GM08714 (cell line): ENCODE data around the gene MAN1C1.

Source experiments
- H3K4me3 ChIP-seq: fragments of 200-500 bp; sonication (Bioruptor generic); 2 replicates; pipeline ENCODE4 v1.5.1; 2014; ENCODE audit warnings: mild to moderate bottlenecking, low read length, inconsistent platforms
- ZNF274 ChIP-seq: IDR thresholded peaks from 2 replicates; pipeline ENCODE4 v1.6.1; 2012; ENCODE audit warnings: mild to moderate bottlenecking, low read depth, low read length

Gene MAN1C1

GRCh38 chr1:25677193-25677773, 60.7 kb downstream of the MAN1C1 start:
- TF ChIP-seq ZNF274, result no peak
- no peak overlapping the region for H3K4me3 ChIP-seq

DNA sequence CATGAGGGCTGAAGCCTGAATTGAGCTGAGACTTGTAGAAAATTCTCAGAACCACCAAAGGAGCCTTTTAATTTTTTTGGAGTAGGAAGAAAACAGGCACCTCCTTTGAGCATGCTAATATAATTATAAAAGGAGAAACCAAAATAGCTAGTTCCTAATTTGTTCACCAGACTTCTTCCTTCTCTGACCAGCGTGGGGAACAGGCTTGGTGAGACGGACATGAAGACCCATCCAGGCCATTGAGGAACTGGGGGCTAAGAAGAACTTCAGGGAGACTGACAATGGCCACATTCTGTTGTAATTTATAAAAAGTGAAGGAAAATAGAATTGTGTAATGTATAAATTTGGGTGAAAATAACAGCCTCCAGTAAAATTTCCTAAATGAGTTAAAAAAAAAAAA, 62.6 kb downstream of the MAN1C1 start:
- no peak overlapping the region for H3K4me3 ChIP-seq
- TF ChIP-seq ZNF274, result no peak

DNA sequence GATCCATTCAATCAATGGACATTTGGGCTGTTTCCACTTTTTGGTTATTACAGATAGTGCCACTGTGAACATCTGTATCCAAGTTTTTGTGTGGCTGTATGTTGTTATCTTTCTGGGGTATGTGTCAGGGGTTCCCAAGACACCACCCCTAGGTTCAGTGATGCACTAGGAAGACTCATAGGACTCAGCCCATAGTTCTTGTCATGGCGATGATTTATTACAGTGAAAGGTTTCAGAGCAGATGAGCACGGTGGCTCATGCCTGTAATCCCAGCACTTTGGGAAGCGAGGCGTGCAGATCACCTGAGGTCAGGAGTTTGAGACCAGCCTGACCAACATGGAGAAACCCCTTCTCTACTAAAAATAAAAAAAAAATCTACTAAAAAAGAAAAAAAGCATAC, 64.1 kb downstream of the MAN1C1 start:
- TF ChIP-seq ZNF274, result no peak
- no peak overlapping the region for H3K4me3 ChIP-seq

DNA sequence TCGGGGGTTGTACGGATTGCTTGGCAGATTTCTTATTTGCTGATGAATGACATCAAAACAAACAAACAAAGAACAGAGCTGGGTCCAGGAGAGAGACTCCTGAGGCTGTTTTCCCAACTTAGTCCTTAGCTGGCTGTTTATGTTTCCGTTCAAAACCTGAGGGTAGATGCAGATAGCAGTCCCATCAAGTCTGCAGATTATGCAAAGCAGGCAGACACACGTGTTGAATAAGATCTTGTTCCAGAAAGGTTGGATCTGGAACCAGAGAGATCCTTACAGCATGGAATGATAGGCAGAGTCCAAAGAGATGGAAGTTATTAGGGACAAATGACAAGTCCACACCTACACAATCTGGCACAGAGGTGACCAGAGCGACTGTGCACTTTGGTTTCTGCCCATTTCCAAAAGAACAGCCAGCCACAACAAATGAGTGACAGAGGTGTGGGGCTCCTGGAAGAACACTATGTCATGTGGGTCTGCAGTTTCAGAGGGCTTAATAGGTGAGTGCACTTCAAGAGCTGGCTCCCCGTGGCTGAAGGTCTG, 65.5 kb downstream of the MAN1C1 start:
- no peak overlapping the region for H3K4me3 ChIP-seq
- TF ChIP-seq ZNF274, result no peak

DNA sequence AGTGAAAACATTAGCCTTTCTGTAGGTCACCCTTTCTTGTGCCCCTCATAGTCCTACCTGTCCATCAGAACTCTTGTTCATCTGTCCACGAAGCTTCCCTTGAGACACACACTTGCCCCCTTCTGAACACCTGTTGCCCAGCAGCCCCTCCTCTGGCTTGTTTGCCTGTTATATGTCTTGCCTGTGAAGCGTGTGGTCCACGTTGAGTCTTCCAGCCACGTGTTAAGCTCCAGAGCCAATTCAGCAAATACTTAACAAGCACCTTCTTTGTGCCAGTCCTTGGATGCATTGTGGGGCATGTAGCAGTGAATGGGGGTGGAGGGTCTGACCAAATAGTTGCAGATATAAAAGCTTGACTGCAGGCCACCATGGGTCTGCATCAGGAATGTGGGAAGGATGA, 66.6 kb downstream of the MAN1C1 start:
- no peak overlapping the region for H3K4me3 ChIP-seq
- TF ChIP-seq ZNF274, result no peak

DNA sequence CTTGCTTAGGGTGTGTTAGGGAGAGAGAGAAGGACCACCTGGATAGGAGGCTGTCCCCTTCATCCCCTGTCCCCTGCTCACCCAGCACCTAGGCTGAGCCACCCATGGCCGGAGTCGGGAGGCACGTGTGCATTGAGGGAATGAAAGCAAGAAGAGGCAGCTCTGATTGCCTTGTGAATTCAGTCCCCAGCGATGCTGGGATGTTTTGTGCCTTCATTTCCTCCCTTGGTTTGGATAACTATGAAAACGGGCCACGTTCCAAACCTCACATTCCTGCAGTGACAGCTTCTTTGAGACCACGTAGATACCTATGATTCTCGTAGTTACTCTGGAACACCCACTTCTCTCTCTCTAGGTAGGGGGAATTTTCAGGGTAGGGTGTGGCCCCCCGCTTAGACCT, 67.1 kb downstream of the MAN1C1 start:
- no peak for TF ChIP-seq ZNF274
- no peak overlapping the region for H3K4me3 ChIP-seq

DNA sequence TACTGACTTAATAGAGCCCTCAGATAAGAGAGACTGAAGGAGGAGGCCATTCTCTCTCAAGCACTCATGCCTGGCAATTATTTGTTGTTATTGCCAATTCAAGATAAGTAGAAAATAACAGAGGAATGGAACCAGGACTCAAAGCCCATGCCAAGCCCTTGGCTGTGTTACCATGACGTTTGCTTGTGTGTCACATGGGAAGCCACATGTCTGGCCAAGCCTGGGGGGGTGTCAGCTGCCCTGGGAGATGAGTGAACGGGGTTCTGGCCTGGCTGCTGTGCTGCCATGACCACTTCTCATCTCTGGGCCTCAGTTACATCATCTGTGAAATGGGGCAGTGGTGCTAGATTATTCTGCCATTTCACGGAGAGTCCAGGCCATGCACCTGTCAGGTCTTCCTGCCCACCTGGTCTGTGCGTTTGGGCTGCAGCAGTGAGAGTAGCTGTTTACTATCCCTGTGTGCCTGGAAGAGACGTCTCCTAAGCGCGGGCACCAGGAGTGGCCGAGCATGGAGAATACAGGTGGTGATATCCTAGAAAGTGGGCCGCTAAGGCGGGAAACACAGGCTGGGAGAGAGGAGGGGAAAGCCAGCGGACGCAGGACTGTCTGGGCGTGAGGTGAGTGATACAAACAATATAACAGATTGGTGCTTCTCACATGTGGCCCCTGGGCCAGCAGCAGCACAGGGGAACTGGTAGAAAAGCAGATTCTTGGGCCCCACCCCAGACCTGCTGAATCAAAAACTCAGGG, 67.8 kb downstream of the MAN1C1 start:
- no peak overlapping the region for H3K4me3 ChIP-seq
- TF ChIP-seq ZNF274, result no peak

GRCh38 chr1:25685211-25685750, 68.7 kb downstream of the MAN1C1 start:
- H3K4me3 ChIP-seq, result no peak overlapping the region
- no peak for TF ChIP-seq ZNF274

DNA sequence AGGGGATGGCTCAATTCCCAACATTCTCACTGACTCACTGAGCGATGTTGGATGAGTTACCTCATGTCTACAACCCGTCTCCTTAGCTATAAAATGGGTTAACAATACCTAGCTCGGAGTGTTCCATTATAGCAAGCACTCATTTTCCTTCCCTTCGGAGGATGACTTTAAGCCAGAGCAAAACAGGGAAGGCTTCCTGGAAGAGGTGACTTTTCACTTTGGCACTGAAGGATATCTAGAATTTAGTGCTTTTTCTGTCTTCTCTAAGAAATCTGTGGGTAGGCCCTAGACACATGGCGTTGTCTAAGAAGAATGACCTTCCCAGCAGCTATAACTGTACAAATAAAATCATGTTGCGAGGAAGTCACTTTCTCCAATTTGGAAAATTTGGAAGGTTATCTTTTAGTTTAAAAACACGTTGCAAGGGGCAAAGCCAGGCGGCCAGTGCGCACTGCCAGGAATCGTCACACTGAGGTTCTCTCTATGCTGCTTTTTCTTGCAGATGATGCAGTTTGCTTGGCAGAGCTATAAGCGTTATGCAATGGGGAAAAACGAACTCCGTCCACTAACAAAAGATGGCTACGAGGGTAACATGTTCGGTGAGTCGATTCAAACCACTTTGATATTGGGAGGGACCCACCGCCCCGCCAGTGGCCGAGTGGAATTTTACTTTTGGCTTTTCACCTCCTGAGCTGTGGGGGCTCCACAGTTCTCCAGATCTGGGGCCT, 69.5 kb downstream of the MAN1C1 start:
- TF ChIP-seq ZNF274, result no peak
- H3K4me3 ChIP-seq, result no peak overlapping the region

DNA sequence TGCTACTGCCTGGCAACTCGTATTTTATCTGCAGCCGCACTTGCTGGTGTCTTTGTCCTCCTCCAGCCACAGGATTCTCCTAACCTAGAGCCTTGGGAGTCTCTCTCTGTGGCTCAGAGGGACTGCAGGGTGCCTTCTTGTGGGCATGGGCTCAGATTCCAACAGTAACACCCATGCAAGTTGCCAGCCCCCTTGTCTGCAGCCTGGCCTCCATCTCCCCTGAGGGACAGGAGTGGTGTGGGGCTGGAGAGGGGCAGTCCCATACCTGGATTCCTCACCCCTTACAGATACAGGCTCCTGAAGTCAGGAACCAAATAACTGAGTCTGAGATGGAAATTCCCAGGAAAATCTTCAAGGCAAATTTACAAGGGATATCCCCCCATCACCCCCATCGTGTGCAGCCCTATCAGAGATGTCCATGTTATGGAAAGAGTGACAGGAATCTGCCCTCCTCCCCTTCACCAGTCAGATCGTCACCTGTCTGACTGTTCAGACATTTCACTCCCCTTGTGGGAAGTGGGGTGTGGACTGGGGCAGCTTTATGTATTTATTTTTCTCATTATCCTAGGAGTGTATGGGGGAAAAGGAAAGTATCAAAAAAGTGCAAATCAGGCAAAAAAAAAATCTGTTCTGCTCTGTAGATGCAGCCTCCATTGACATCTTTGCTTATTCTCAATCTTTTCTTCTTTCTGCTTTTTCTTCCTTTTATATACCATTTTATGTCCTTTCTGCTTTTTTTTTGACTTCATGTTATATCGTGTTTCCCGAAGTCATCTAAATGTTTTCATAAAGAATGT, 70.8 kb downstream of the MAN1C1 start:
- TF ChIP-seq ZNF274, result no peak
- H3K4me3 ChIP-seq, result no peak overlapping the region

- H3K4me3 ChIP-seq, result no peak overlapping the region
- TF ChIP-seq ZNF274, result no peak
Measured at GRCh38 chr1:25688390-25689119, 72.0 kb downstream of the MAN1C1 start.

DNA sequence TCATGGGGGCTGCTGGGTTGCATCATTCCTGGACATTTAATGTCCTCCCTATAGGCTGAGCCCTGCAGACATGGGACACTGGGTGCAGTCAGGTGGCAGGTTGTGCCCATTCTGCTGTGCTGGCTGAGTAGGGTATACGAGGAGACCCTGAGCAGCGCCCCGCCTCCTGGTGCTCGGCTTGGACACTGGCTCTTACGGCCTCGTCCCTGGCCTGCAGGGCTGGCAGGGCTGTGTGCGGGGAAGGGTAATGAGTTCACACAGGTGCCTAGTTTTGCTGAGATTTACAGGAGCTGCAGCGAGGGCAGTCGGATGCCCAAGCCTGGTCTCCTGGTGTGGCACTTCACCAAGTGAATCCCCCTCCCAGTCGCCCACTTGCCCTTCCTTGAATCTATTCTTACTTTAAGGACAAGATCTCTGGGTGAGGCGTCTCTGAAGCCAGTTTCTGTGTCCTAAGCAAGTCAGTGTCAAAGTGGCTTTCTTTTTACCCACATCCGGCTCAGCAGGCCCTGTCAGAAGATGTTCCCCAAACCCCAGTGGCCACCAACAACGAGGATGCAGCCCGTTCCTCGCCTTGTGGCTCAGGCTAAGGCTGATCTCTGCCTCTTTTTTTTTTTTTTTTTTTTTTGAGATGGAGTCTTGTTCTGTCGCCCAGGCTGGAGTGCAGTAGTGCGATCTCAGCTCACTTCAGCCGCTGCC, 73.2 kb downstream of the MAN1C1 start:
- H3K4me3 ChIP-seq, result no peak overlapping the region
- no peak for TF ChIP-seq ZNF274
